OCI-LY7 (cell line): ENCODE data around the gene METTL1. TPM values are rescaled to one million over a fixed set of nuclear protein-coding genes. Genes with fewer than 3 reads are reported as not detected.

Experiments
- BruUV-seq: library from RNA; stranded (reverse); fragments of 400-500 nt; replicated peaks from 2 replicates; lab custom pipeline; 2021; lab: Mats Ljungman, UMichigan
- CTCF ChIA-PET: fragments of 300-600 bp; sonication (Branson Sonifier 250); formaldehyde crosslinking; loops from one replicate; lab custom pipeline; 2022; ENCODE audit warnings: antibody characterized with exemption; ENCODE audit not compliant: unreplicated experiment; lab: Charles Lee
- POLR2A ChIA-PET: fragments of 300-600 bp; sonication (Branson Sonifier 250); formaldehyde crosslinking; loops from one replicate; lab custom pipeline; 2022; ENCODE audit warnings: antibody characterized with exemption; lab: Charles Lee
- DNase-seq: peaks from one replicate; pipeline ENCODE4 v3.0.0-alpha.2; 2015; ENCODE audit warnings: low spot score
- H2AFZ ChIP-seq: fragments of 200-600 bp; sonication (generic), shearing (Covaris generic); 2 replicates; pipeline ENCODE4 v1.6.1; 2014; ENCODE audit warnings: mild to moderate bottlenecking, antibody characterized with exemption, low read length, moderate library complexity
- H3K27ac ChIP-seq: fragments of 200-600 bp; sonication (generic); 2 replicates; pipeline ENCODE4 v1.5.1; 2014; ENCODE audit warnings: mixed run types, low read depth, mild to moderate bottlenecking, moderate library complexity, low read length, inconsistent platforms; ENCODE audit not compliant: poor library complexity, severe bottlenecking
- H3K36me3 ChIP-seq: fragments of 200-600 bp; sonication (generic); 2 replicates; pipeline ENCODE4 v1.6.1; 2014; ENCODE audit warnings: mild to moderate bottlenecking, antibody characterized with exemption, low read length, moderate library complexity, mixed read lengths; ENCODE audit not compliant: insufficient read depth
- H3K4me1 ChIP-seq: fragments of 200-600 bp; sonication (generic); 2 replicates; pipeline ENCODE4 v1.5.1; 2014; ENCODE audit warnings: mild to moderate bottlenecking, low read length; ENCODE audit not compliant: insufficient read depth, poor library complexity, severe bottlenecking
- H3K4me2 ChIP-seq: fragments of 200-600 bp; sonication (generic); 2 replicates; pipeline ENCODE4 v1.6.1; 2014; ENCODE audit warnings: mild to moderate bottlenecking, low read length
- H3K4me3 ChIP-seq: fragments of 200-600 bp; sonication (generic); 2 replicates; pipeline ENCODE4 v1.5.1; 2014; ENCODE audit warnings: mild to moderate bottlenecking, low read depth, low read length; ENCODE audit not compliant: poor library complexity, severe bottlenecking
- H3K79me2 ChIP-seq: fragments of 200-600 bp; sonication (generic); 2 replicates; pipeline ENCODE4 v1.6.1; 2016; ENCODE audit warnings: low read depth, mild to moderate bottlenecking, low read length, moderate library complexity, mixed read lengths; ENCODE audit not compliant: insufficient read depth
- H3K9me2 ChIP-seq: fragments of 200-600 bp; sonication (generic); 2 replicates; pipeline ENCODE4 v1.6.1; 2016; ENCODE audit warnings: mild to moderate bottlenecking, low read length, mixed read lengths; ENCODE audit not compliant: insufficient read depth
- H3K9me3 ChIP-seq: fragments of 200-600 bp; sonication (generic); 2 replicates; pipeline ENCODE4 v1.6.1; 2014; ENCODE audit warnings: mild to moderate bottlenecking, mixed run types, low read length, mixed read lengths
- H4K20me1 ChIP-seq: fragments of 200-600 bp; sonication (generic); 2 replicates; pipeline ENCODE4 v1.6.1; 2014; ENCODE audit warnings: mild to moderate bottlenecking, antibody characterized with exemption, low read length, moderate library complexity, mixed read lengths; ENCODE audit not compliant: insufficient read depth
- CTCF ChIP-seq: fragments of 200-600 bp; sonication (generic); conservative IDR thresholded peaks from 2 replicates; pipeline ENCODE4 v1.5.1; 2014; ENCODE audit warnings: mild to moderate bottlenecking, antibody characterized with exemption, low read length, moderate library complexity, mixed read lengths
- EZH2phosphoT487 ChIP-seq: fragments of 200-600 bp; sonication (generic); IDR thresholded peaks from 2 replicates; pipeline ENCODE4 v1.6.1; 2018; ENCODE audit warnings: low read depth, borderline replicate concordance, mild to moderate bottlenecking, mixed run types, antibody characterized with exemption, low read length, moderate library complexity, mixed read lengths
- intact Hi-C: fragments of 100-400 bp; cut with micrococcal nuclease; formaldehyde crosslinking; loops from one replicate; pipeline ENCODE4 v1.10.0; 2022; ENCODE audit not compliant: unreplicated experiment
- total RNA-seq, 2 experiments: library from RNA; depleted of rRNA in 1 of 2; stranded (reverse); fragments of >200 nt in 1 of 2; shearing (Covaris generic) in 1 of 2; gene quantifications; 2 replicates each; pipeline ENCODE4 v1.2.3, GENCODE V29; 2014 to 2022

The METTL1 gene
- total RNA-seq, 2 experiments from 2014 or later, result 22.2 to 23.6 TPM

- Histone ChIP-seq H3K4me3 (no peak overlapping the region), H4K20me1 (no peaks in the 10 kb centered on the region), H3K79me2 (peaks cover 21% of the 10 kb centered on the region), H3K9me2 (no peaks in the 10 kb centered on the region), H3K36me3 (peaks cover 54% of the 10 kb centered on the region), H3K4me1 (peaks cover 37% of the 10 kb centered on the region), H3K9me3 (no peaks in the 10 kb centered on the region), H3K4me2 (peak overlapping the region; percentile 36; the same call in 1 of the 2 replicates), H3K27ac (no peak overlapping the region), H2AFZ (no peak overlapping the region)
- BruUV-seq, result no TSS peak
- no peak for TF ChIP-seq EZH2phosphoT487
- TF ChIP-seq CTCF, result no peak
- intact Hi-C loops, result no loop called here
- ChIA-PET POLR2A (interaction anchor here (1.3 to 1.4 kb wide), 2 partner anchors 9 to 11 kb away, joined by 3 read pairs; no protein-coding TSS in a partner anchor), CTCF (no interaction called here)
- no peak for DNase-seq
These were observed 26.4 kb downstream of the METTL1 start for GRCh38 chr12:57745485-57745881.

GRCh38 chr12:57744777-57745484 lies 27.0 kb downstream of the METTL1 start, which contains the start of gene TSPAN31:
Gene TSPAN31, plus strand, starts transcription at chr12:57745039. Its CDS starts 116 bp downstream, at chr12:57745155.
- DNase-seq, result peak; percentile 79
- TF ChIP-seq EZH2phosphoT487, result no peak
- TF ChIP-seq CTCF, result no peak
- intact Hi-C loops, result loop anchor here (5.0 kb wide), 1 partner anchor 268 kb away; the partner anchor contains the start of gene ARHGAP9
- H2AFZ ChIP-seq, result peak within 1 kb of the TSS; percentile 48; the same call in 1 of the 2 replicates
- no peaks in the 10 kb centered on the region for H4K20me1 ChIP-seq
- H3K9me2 ChIP-seq, result no peaks in the 10 kb centered on the region
- peak within 1 kb of the TSS; percentile 45 for H3K4me2 ChIP-seq
- H3K9me3 ChIP-seq, result no peaks in the 10 kb centered on the region
- peaks cover 40% of the 10 kb centered on the region for H3K4me1 ChIP-seq
- POLR2A ChIA-PET, result interaction anchor here (0.6 to 1.4 kb wide), 5 partner anchors 9 to 154 kb away, joined by 3 to 4 read pairs (median 3); partner anchors contain the start of gene PIP4K2C
- no peak within 1 kb of the TSS for H3K27ac ChIP-seq
- H3K79me2 ChIP-seq, result peaks cover 20% of the 10 kb centered on the region
- peak within 1 kb of the TSS; percentile 44 for H3K4me3 ChIP-seq
- no TSS peak for BruUV-seq
- H3K36me3 ChIP-seq, result peaks cover 49% of the 10 kb centered on the region
- CTCF ChIA-PET, result interaction anchor here (0.5 kb wide), 1 partner anchor 26 kb away, joined by 3 read pairs; no protein-coding TSS in a partner anchor
